Ovary (tissue), 10 donors: ENCODE data around the gene ETNK2. TPM values are rescaled to one million over a fixed set of nuclear protein-coding genes. Genes with fewer than 3 reads are reported as not detected.

Experiments
- DNase-seq, 5 donors: peaks; one replicate each; pipeline ENCODE4 v3.0.0-alpha.2; 2019 to 2020
- H3K27ac ChIP-seq, 2 donors: fragments of 200-600 bp; one replicate each; pipeline versions ENCODE4 v1.5.1 to v1.8.0; 2019 to 2022
- H3K27me3 ChIP-seq: fragments of 200-600 bp; one replicate; pipeline ENCODE4 v1.8.0; 2022
- H3K36me3 ChIP-seq: fragments of 200-600 bp; sonication (generic); one replicate; pipeline ENCODE4 v1.5.1; 2019
- H3K4me1 ChIP-seq: one replicate; pipeline ENCODE4 v1.8.1; 2013; ENCODE audit warnings: mild to moderate bottlenecking, moderate library complexity; ENCODE audit not compliant: insufficient read depth
- H3K4me3 ChIP-seq: fragments of 200-600 bp; sonication (generic); one replicate; pipeline ENCODE4 v1.5.1; 2017
- H3K9me3 ChIP-seq, 2 donors: fragments of 200-600 bp in 1 of 2; sonication (generic) in 1 of 2; one replicate each; pipeline versions ENCODE4 v1.5.1 to v1.8.1; 2013 to 2019; ENCODE audit warnings: mild to moderate bottlenecking in 1 of 2, moderate library complexity in 1 of 2
- CTCF ChIP-seq, 3 donors: fragments of 450-650 bp in 2 of 3; fragments of 200-600 bp in 1 of 3; IDR thresholded peaks; one replicate each; pipeline versions ENCODE4 v1.5.1 to v1.8.0; 2016 to 2022; ENCODE audit warnings: antibody characterized with exemption in 3 of 3, mild to moderate bottlenecking in 1 of 3
- EP300 ChIP-seq: sonication (generic); formaldehyde crosslinking; IDR thresholded peaks from one replicate; pipeline ENCODE4 v1.6.1; 2017; ENCODE audit warnings: antibody characterized with exemption
- POLR2A ChIP-seq: fragments of 450-650 bp; IDR thresholded peaks from one replicate; pipeline ENCODE4 v1.6.1; 2017; ENCODE audit warnings: antibody characterized with exemption, mild to moderate bottlenecking, moderate library complexity
- WGBS, 3 donors: extraction: QIAGEN DNeasy Blood & Tissue Kit in 1 of 3; methylation state at CpG; one replicate each; pipeline versions ENCODE4 v1.1.5 to v1.1.7; 2013 to 2017; 5-methylcytosine and 5-hydroxymethylcytosine counted together
- intact Hi-C, 4 donors: fragments of 100-400 bp; cut with DNase I; formaldehyde crosslinking; loops; one replicate each; pipeline versions ENCODE4 v1.11.0 to v1.15.1; 2022 to 2023
- long read RNA-seq, 3 donors: library from polyadenylated mRNA in 2 of 3; unstranded in 2 of 3; transcript quantifications; one replicate each; pipeline ENCODE4 v2.0.0 and lab custom pipeline, GENCODE V29; 2021 to 2026
- polyA plus RNA-seq, 2 donors: library from polyadenylated mRNA; stranded (reverse); fragments of 200-250 nt in 1 of 2; fragments of 350-450 nt in 1 of 2; fragmentation: Illumina TruSeq in 1 of 2; extraction: RNeasy Lipid Tissue Mini Kit (QIAGEN cat#74804) in 1 of 2; gene quantifications; one replicate each; pipeline ENCODE4 v1.2.3, GENCODE V29; 2013 to 2014
- total RNA-seq, 7 donors: library from RNA; depleted of rRNA in 2 of 7; stranded (reverse); fragments of >200 nt in 2 of 7; fragmentation: NEBNext Ultra II Directional in 3 of 7; extraction: Animal tissue kit (Norgen Biotek cat#: 25700) in 3 of 7; gene quantifications; one replicate each; pipeline versions ENCODE4 v1.1.0 to v1.2.4, GENCODE V29; 2016 to 2023
- donor health status: DM: no; HTN: no; CAD: no; lungs with moderate emphysema.
- donor health status: DM: no; HTN: no; CAD: no.
- donor health status: Bipolar disorder and iron deficiency.
- donor health status: DM: yes; HTN: yes; CAD: no.
- donor health status: DM: no; HTN: no; CAD: no.
- donor health status: DM: yes; HTN: yes; CAD: no.

ETNK2 gene
- total RNA-seq: 10 to 100 TPM; 16.3 to 60.9 (median 46.0) TPM
- 10 to 100 TPM; 22.3 to 38.3 TPM for polyA plus RNA-seq
- long read RNA-seq, donor 1, transcript ETNK2-203 (8 exons, 2,434 nt): major isoform, 236 of 349 reads
- long read RNA-seq, donor 1, transcript ETNK2-202 (8 exons, 2,431 nt): minor isoform, 17 of 349 reads
- long read RNA-seq, donor 1, partial matches to known transcripts: 22 of 349 reads
- long read RNA-seq, donor 1, other reads (novel, unspliced or antisense): 74 of 349 reads
- long read RNA-seq, donor 2, transcript ETNK2-203 (8 exons, 2,434 nt): major isoform, 34 of 46 reads
- long read RNA-seq, donor 2, partial matches to known transcripts: 10 of 46 reads
- long read RNA-seq, donor 2, other reads (novel, unspliced or antisense): 0 of 46 reads
- long read RNA-seq, donor 3, transcript ETNK2-203 (8 exons, 2,434 nt): major isoform, 111 of 140 reads
- long read RNA-seq, donor 3, partial matches to known transcripts: 6 of 140 reads
- long read RNA-seq, donor 3, other reads (novel, unspliced or antisense): 19 of 140 reads

GRCh38 chr1:204151552-204152309 is at the start of gene ETNK2:
ETNK2 (minus strand) TSS chr1:204152044; CDS start chr1:204151852, 192 bp downstream.
- TF ChIP-seq CTCF (IDR thresholded peaks at IDR 0.05): peak in 1 of 3 donors; percentile 12
- TF ChIP-seq POLR2A: peak; percentile 39
- TF ChIP-seq EP300: no peak
- H3K27ac ChIP-seq: peak within 1 kb of the TSS; percentile 66 to 83
- DNase-seq: peak; percentile 88 to 89 (median 88)
- H3K27me3 ChIP-seq: no peaks in the 10 kb centered on the region
- intact Hi-C loops: no loop called here
- peaks cover 10% of the 10 kb centered on the region for H3K4me1 ChIP-seq
- no peaks in the 10 kb centered on the region for H3K9me3 ChIP-seq
- peak within 1 kb of the TSS; percentile 62 for H3K4me3 ChIP-seq
- 0 to 1% (median 1%) methylated on average over 40 to 84 of the region's 94 CpGs for WGBS, 3 donors
- no peaks in the 10 kb centered on the region for H3K36me3 ChIP-seq

- whole genome bisulfite sequencing, 3 donors: 83 to 87% (median 87%) methylated on average over 12 of the region's 12 CpGs
- no peaks in the 10 kb centered on the region for H3K27me3 ChIP-seq
These were observed 49.6 kb upstream of the ETNK2 start for GRCh38 chr1:204201348-204202040.

GRCh38 chr1:204199579-204199978 is 47.7 kb upstream of the ETNK2 start:
- Histone ChIP-seq H3K27ac (no peak overlapping the region), H3K9me3 (no peaks in the 10 kb centered on the region), H3K36me3 (no peaks in the 10 kb centered on the region), H3K4me3 (no peak overlapping the region), H3K27me3 (no peaks in the 10 kb centered on the region), H3K4me1 (peaks cover 7% of the 10 kb centered on the region)
- no peak for TF ChIP-seq POLR2A
- no peak for TF ChIP-seq CTCF (IDR thresholded peaks at IDR 0.05)
- no peak for TF ChIP-seq EP300
- intact Hi-C loops: loop anchor here in 1 of 4 donors (5.0 kb wide), 1 partner anchor 52 kb away; no protein-coding TSS in a partner anchor
- WGBS, 3 donors: 80 to 83% (median 82%) methylated on average over 9 of the region's 9 CpGs
- DNase-seq: peak in 1 of 5 donors; percentile 19

More at GRCh38 chr1:204201348-204202040, 49.6 kb upstream of the ETNK2 start:
- H3K4me1 ChIP-seq: peaks cover 7% of the 10 kb centered on the region
- no peak overlapping the region for H3K4me3 ChIP-seq
- DNase-seq: peak in 1 of 5 donors; percentile 24
- no peak overlapping the region for H3K27ac ChIP-seq
- intact Hi-C loops: no loop called here
- no peak for TF ChIP-seq EP300
- no peak for TF ChIP-seq POLR2A
- TF ChIP-seq CTCF (IDR thresholded peaks at IDR 0.05): no peak
- H3K9me3 ChIP-seq: no peaks in the 10 kb centered on the region
- no peaks in the 10 kb centered on the region for H3K36me3 ChIP-seq
